ENCODE measurements around the gene ATP8A2.

ATP8A2 gene

GRCh38 chr13:25874064-25874737 lies 502.4 kb downstream of the ATP8A2 start:
- no peak overlapping the region for H3K4me3 ChIP-seq (ENCODE audit: low read depth, low read length)
- TF ChIP-seq CTCF (IDR thresholded peaks at IDR 0.05; ENCODE audit: low read depth, low read length) = no peak

- no peak for TF ChIP-seq CTCF (IDR thresholded peaks at IDR 0.05; ENCODE audit: low read depth, low read length)
- H3K4me3 ChIP-seq (ENCODE audit: low read depth, low read length) = no peak overlapping the region
These were observed 503.1 kb downstream of the ATP8A2 start for GRCh38 chr13:25874907-25875306.

GRCh38 chr13:25876247-25876646 lies 504.5 kb downstream of the ATP8A2 start:
- no peak for TF ChIP-seq CTCF (IDR thresholded peaks at IDR 0.05; ENCODE audit: low read depth, low read length)
- no peak overlapping the region for H3K4me3 ChIP-seq (ENCODE audit: low read depth, low read length)

GRCh38 chr13:25879466-25879865 lies 507.7 kb downstream of the ATP8A2 start:
- H3K4me3 ChIP-seq (ENCODE audit: low read depth, low read length) = no peak overlapping the region

GRCh38 chr13:25881136-25881926 lies 509.6 kb downstream of the ATP8A2 start:
- TF ChIP-seq CTCF (IDR thresholded peaks at IDR 0.05; ENCODE audit: low read depth, low read length) = no peak
- no peak overlapping the region for H3K4me3 ChIP-seq (ENCODE audit: low read depth, low read length)

More at GRCh38 chr13:25879466-25879865, 507.7 kb downstream of the ATP8A2 start:
- TF ChIP-seq CTCF (IDR thresholded peaks at IDR 0.05; ENCODE audit: low read depth, low read length) = no peak

- no peak overlapping the region for H3K4me3 ChIP-seq (ENCODE audit: low read depth, low read length)
These were observed 510.2 kb downstream of the ATP8A2 start for GRCh38 chr13:25881971-25882451.

More at GRCh38 chr13:25881971-25882451, 510.2 kb downstream of the ATP8A2 start:
- TF ChIP-seq CTCF (IDR thresholded peaks at IDR 0.05; ENCODE audit: low read depth, low read length) = no peak

All from WI38 (cell line).